COR-L47 (cell line): ENCODE measurements around the gene TPRKB.
"Not testable (repeated sequence)": the region's sequence is repeated elsewhere in the genome, so short reads cannot be mapped to it uniquely, and the experiment has no call there.

ENCODE experiments used
- DNase-seq: peaks from one replicate; lab custom pipeline; 2025; lab: John Stamatoyannopoulos, UW

Gene TPRKB

GRCh38 chr2:73736855-73737779, at the start of gene TPRKB:
TSS of gene TPRKB (minus strand) at chr2:73737345. CDS start at chr2:73734569, 2,776 bp downstream.
- peak; percentile 98 for DNase-seq

DNA sequence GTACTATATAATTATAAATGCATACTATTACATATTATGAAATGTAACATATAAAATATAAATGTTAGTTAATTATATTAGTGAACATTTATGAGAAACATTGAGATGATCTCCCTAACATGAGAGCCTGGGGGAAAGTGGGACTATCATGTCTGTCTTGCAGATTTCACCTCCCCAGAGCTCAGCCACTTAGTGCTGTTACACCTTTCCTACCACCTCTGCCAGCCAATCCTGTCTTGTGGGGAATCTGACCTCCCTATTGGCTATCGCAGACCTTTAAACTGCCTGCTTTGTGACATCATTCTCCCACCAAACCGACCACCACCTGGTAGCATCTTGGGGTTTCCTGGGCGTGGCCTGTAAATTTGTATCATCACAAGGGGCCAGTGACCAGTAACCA, 46.7 kb upstream of the TPRKB start, which contains the start of gene C2orf78:
Gene C2orf78 (plus strand): TSS at position 301 of the 400 bp plus-strand sequence. CDS start 127 bp downstream, outside the sequence.
- DNase-seq = not testable (repeated sequence)

- not testable (repeated sequence) for DNase-seq
Observed at GRCh38 chr2:73783402-73783801, 46.3 kb upstream of the TPRKB start.

- no peak for DNase-seq
Observed at GRCh38 chr2:73780237-73780582, 43.1 kb upstream of the TPRKB start.

- DNase-seq = peak; percentile 90
Observed at GRCh38 chr2:73779467-73780236, 42.5 kb upstream of the TPRKB start, which contains the start of gene DUSP11. TSS of gene DUSP11 (minus strand) at chr2:73780103. CDS start at chr2:73779974, 129 bp downstream.

GRCh38 chr2:73778867-73779466, 41.8 kb upstream of the TPRKB start:
- not testable (repeated sequence) for DNase-seq

DNA sequence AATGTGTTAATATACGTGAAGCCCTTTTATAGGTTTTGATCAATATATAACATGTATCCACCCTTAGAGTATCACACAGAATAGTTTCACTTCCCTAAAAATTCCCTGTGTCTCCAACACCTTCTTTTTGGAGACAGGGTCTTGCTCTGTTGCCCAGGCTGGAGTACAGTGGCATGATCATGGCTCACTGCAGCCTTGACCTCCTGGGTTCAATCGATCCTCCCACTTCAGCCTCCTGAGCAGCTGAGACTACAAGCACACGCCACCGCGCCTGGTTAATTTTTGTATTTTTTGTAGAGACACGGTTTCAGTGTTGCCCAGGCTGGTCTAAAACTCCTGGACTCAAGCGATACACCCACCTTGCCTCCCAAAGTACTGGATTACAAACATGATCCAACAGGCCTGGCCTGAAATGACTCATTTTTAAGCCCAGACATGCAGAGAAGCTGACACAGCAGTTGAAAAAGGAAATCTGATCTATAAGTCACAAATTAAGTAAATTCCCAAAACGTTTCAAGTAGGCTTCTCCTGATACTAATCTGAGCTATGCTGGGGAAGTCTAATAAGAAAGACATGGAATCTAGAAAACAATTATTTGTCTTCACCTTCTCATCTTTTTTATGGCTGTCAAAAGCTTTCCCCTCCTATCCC, 39.8 kb upstream of the TPRKB start:
- no peak for DNase-seq

- DNase-seq = no peak
Observed at GRCh38 chr2:73776381-73776780, 39.2 kb upstream of the TPRKB start.

GRCh38 chr2:73772819-73773218, 35.7 kb upstream of the TPRKB start:
- DNase-seq = no peak

DNA sequence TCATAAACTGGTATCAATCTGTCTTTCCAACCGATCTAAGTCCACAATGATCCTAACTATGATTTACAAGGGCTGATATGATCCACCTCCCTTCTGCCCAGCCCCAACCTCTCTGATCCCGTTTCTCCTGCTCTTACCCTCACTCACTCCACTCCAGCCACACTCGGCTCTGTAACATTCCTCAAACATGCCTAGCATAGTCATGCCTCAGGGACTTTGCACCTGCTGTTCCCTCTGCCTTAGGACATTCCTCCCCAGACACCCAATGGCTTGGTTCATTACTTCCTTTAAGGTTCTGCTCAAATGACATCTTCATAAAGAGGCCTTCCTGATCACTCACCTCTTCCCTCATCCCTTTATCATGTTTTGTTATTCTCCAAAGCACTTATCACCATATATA, 33.6 kb upstream of the TPRKB start:
- DNase-seq = no peak

DNA sequence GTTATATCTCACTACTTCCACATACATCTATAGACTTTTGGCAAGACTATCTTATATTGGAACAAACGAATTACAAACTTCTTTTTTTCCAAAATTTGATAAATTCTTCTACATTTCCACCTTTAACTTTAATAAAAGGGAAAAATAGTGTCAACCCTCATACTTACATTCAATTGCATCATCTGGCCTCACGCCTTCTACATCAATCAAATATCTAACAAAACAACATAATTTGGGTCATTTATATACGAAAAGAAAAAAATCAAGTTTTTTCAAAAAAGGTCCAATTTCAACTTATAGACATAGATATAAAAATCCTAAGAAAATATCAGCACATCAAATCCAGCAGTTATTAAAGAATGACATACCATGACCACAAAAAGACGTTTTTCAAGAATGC, 29.8 kb upstream of the TPRKB start:
- DNase-seq = no peak

- no peak for DNase-seq
Observed at GRCh38 chr2:73766349-73766748, 29.2 kb upstream of the TPRKB start.

GRCh38 chr2:73764945-73765344, 27.8 kb upstream of the TPRKB start:
- DNase-seq = no peak

GRCh38 chr2:73762571-73762970, 25.4 kb upstream of the TPRKB start:
- no peak for DNase-seq

GRCh38 chr2:73759904-73760303, 22.8 kb upstream of the TPRKB start:
- no peak for DNase-seq

DNA sequence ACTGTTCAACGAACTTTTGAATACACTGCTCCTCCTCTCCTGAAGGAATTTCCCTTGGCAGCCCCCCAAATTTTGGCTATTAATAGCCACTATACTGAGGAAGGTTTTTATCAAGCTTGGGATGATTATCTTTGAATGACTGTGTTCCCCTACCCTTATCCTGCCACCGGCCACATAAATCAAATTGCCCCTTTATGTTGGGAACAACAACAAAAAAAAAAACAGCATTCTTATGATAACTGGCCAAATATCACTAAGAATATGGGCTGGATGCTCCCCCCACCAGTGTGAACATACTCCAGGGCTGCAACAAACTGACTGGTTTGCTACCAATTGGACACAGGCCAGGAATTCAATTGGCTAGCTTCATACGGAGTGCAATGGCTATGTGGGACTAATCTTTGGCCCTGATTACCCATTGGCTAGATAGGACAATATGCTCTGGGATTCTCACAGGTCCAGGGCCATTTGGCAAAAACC, 22.2 kb upstream of the TPRKB start:
- DNase-seq = no peak

DNA sequence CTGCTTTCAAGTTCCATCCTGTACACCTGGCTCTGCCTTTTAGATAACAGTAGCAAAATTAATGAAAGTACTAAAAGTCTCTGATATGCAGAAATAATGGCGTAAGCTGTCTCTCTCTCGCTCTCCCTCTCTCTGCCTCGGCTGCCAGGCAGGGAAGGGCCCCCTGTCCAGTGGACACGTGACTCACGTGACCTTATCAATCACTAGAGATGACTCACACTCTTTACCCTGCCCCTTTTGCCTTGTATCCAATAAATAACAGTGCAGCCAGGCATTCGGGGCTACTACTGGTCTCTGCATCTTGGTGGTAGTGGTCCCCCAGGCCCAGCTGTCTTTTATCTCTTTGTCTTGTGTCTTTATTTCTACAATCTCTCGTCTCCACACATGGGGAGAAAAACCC, 17.2 kb upstream of the TPRKB start:
- not testable (repeated sequence) for DNase-seq

GRCh38 chr2:73749314-73749713, 12.2 kb upstream of the TPRKB start:
- DNase-seq = no peak

DNA sequence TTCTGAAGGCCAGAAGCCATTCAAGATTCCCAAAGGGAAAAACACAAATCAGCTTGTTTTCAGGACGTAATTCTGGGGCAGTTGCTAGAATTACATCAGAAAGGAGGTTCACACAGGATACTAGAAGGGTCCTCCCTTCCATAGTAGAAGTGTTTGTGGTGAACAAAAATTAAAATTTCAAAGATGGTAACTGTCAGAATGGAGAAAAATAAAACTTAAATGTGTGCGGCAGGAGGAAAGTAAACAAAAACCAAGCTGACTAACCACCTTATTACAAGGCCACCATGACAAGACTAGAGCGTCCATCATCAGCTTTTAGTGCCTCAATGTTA, 9.7 kb upstream of the TPRKB start:
- no peak for DNase-seq

DNA sequence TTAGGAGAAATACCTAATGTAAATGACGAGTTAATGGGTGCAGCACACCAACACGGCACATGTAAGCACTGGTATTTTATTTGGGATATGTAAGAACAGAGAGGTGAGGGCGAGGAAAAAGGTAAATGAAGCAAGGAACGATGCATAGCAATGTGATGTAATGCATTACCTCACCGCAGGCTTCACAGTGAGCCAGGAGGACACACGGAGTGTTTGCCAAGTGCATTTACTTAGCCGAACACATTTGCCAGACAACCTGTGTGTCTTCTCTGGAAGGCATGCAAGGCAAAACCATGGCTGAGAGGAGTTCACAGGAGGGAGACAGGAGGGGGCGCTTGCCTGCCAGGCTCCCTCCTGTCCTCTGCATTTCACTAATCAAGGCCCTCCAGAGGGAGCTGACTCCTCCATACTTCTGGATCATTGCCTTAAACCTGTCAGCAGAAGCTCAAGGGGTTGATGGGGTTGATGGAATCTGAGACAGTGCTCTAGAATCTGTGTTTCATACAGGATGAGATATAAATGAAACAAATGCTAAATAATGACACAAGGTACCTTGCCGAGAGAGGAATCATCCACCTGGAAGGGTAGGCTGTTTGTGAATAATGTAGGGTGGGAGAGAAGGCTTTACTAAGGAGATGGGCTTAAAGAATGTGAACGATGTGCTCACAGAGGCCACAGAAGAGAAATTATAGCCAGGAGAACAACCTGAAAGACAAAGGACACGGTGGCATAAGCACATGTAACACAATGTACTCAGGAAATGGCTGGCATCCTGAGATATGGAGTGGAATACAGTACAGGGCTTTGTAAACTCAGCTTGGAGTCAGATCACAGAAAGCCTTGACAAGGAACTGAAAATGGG, 9.1 kb upstream of the TPRKB start:
- no peak for DNase-seq

DNA sequence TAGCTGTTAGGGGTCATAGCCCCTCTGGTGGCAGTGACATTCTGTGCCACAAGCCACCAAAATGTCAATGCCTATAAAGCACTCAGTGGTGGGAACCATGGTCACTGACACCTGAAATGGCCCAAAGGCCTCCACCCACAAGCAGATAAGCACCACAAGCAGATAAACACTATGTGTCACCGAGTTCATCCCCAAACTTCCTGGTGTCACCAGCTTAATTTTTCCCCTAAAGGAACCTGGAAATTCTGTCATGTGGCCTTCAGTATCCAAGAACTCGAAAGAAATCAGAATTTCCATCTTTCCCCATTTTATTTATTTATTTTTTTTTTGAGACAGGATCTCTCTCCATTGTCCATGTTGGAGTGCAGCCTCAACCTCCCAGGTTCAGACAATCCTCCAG, 3.6 kb upstream of the TPRKB start:
- DNase-seq = no peak
